Stimulated activated CD4-positive, alpha-beta T cell treated with anti-CD3 and anti-CD28 coated beads, TNF-alpha, amount 100 ng/mL, for 24 hours (primary cell): ENCODE data around the gene PPFIA3.
A peak's percentile ranks its signal among the peaks of the same experiment; 100 is the strongest.
"Not testable (repeated sequence)": the region's sequence is repeated elsewhere in the genome, so short reads cannot be mapped to it uniquely, and the experiment has no call there.

Experiments
- DNase-seq, 3 experiments: peaks; one replicate each; pipeline ENCODE4 v3.0.0-alpha.2; 2020; ENCODE audit warnings: low read depth in 3 of 3

PPFIA3 gene

GRCh38 chr19:49119411-49120324 is at the start of gene PPFIA3:
TSS of gene PPFIA3 (plus strand) at chr19:49119544. CDS start at chr19:49127874, 8,330 bp downstream.
- DNase-seq: no peak

GRCh38 chr19:49070416-49070815 is 48.9 kb upstream of the PPFIA3 start:
- no peak for DNase-seq

- DNase-seq: no peak
Measured at GRCh38 chr19:49071860-49072547, 47.3 kb upstream of the PPFIA3 start.

GRCh38 chr19:49073514-49074378 is 45.6 kb upstream of the PPFIA3 start:
- DNase-seq: no peak

GRCh38 chr19:49074869-49075268 is 44.5 kb upstream of the PPFIA3 start:
- not testable (repeated sequence) for DNase-seq

GRCh38 chr19:49080392-49080791 is 39.0 kb upstream of the PPFIA3 start:
- DNase-seq: no peak

- no peak for DNase-seq
Measured at GRCh38 chr19:49081273-49081672, 38.1 kb upstream of the PPFIA3 start.

GRCh38 chr19:49084206-49085019 is 34.9 kb upstream of the PPFIA3 start:
- DNase-seq: no peak

- DNase-seq: peak; percentile 98
Measured at GRCh38 chr19:49085020-49085867, 34.1 kb upstream of the PPFIA3 start, which contains the start of gene SNRNP70. TSS of gene SNRNP70 (plus strand) at chr19:49085451. CDS start at chr19:49086415, 964 bp downstream.

GRCh38 chr19:49085868-49086232 is 33.5 kb upstream of the PPFIA3 start:
- no peak for DNase-seq

GRCh38 chr19:49086296-49086695 is 33.0 kb upstream of the PPFIA3 start:
- DNase-seq: no peak

- DNase-seq: no peak
Measured at GRCh38 chr19:49091391-49092038, 27.8 kb upstream of the PPFIA3 start.

- no peak for DNase-seq
Measured at GRCh38 chr19:49092686-49093085, 26.7 kb upstream of the PPFIA3 start.

- no peak for DNase-seq
Measured at GRCh38 chr19:49094505-49095482, 24.6 kb upstream of the PPFIA3 start.

GRCh38 chr19:49097453-49098288 is 21.7 kb upstream of the PPFIA3 start:
- peak; percentile 35 to 61 (median 59) for DNase-seq

GRCh38 chr19:49098795-49099194 is 20.5 kb upstream of the PPFIA3 start:
- DNase-seq: no peak

GRCh38 chr19:49101160-49101559 is 18.2 kb upstream of the PPFIA3 start:
- no peak for DNase-seq
